ENCODE results near the gene EEIG1. TPM values are rescaled to one million over a fixed set of nuclear protein-coding genes. Genes with fewer than 3 reads are reported as not detected.

Gene EEIG1
- total and polyA plus RNA-seq, 2 experiments from 2014 or later, result 11.2 to 22.4 TPM

GRCh38 chr9:127959841-127960409 is 20.9 kb downstream of the EEIG1 start (continued):
- TF ChIP-seq, protein P1, sequence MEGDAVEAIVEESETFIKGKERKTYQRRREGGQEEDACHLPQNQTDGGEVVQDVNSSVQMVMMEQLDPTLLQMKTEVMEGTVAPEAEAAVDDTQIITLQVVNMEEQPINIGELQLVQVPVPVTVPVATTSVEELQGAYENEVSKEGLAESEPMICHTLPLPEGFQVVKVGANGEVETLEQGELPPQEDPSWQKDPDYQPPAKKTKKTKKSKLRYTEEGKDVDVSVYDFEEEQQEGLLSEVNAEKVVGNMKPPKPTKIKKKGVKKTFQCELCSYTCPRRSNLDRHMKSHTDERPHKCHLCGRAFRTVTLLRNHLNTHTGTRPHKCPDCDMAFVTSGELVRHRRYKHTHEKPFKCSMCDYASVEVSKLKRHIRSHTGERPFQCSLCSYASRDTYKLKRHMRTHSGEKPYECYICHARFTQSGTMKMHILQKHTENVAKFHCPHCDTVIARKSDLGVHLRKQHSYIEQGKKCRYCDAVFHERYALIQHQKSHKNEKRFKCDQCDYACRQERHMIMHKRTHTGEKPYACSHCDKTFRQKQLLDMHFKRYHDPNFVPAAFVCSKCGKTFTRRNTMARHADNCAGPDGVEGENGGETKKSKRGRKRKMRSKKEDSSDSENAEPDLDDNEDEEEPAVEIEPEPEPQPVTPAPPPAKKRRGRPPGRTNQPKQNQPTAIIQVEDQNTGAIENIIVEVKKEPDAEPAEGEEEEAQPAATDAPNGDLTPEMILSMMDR (conservative IDR thresholded peaks at IDR 0.05; ENCODE audit: low read depth in 2 of 2), result no peak
- TF ChIP-seq JUNB (IDR thresholded peaks at IDR 0.05; ENCODE audit: unreplicated experiment) (no peak), CREB1 (CRISPR knock-in tag; IDR thresholded peaks at IDR 0.05; ENCODE audit: low read depth) (no peak), ZNF114 (CRISPR knock-in tag; IDR thresholded peaks at IDR 0.05) (no peak), REST (IDR thresholded peaks at IDR 0.05; ENCODE audit: unreplicated experiment) (no peak), EZH2 (IDR thresholded peaks at IDR 0.05; ENCODE audit: low read depth, unreplicated experiment) (no peak), STAT1 (IDR thresholded peaks at IDR 0.05; ENCODE audit: unreplicated experiment) (no peak), NANOG (IDR thresholded peaks at IDR 0.05; ENCODE audit: borderline replicate concordance) (no peak), EZH2phosphoT487 (IDR thresholded peaks at IDR 0.05; ENCODE audit: unreplicated experiment) (no peak)

GRCh38 chr9:127959398-127959797 is 21.4 kb downstream of the EEIG1 start:
- TF ChIP-seq STAT1 (IDR thresholded peaks at IDR 0.05; ENCODE audit: unreplicated experiment), result no peak
- TF ChIP-seq, protein P1 (conservative IDR thresholded peaks at IDR 0.05; ENCODE audit: low read depth in 2 of 2), result no peak
- TF ChIP-seq EZH2 (IDR thresholded peaks at IDR 0.05; ENCODE audit: low read depth, unreplicated experiment), result no peak
- no peak for TF ChIP-seq REST (IDR thresholded peaks at IDR 0.05; ENCODE audit: unreplicated experiment)
- no peak for TF ChIP-seq ZNF331 (CRISPR knock-in tag; IDR thresholded peaks at IDR 0.05; ENCODE audit: low read depth)
- no peak for TF ChIP-seq EZH2phosphoT487 (IDR thresholded peaks at IDR 0.05; ENCODE audit: unreplicated experiment)
- TF ChIP-seq POLR2AphosphoS5 (IDR thresholded peaks at IDR 0.05; ENCODE audit: low read depth), result no peak
- TF ChIP-seq CREB1 (CRISPR knock-in tag; IDR thresholded peaks at IDR 0.05; ENCODE audit: low read depth), result no peak
- TF ChIP-seq, protein P2, sequence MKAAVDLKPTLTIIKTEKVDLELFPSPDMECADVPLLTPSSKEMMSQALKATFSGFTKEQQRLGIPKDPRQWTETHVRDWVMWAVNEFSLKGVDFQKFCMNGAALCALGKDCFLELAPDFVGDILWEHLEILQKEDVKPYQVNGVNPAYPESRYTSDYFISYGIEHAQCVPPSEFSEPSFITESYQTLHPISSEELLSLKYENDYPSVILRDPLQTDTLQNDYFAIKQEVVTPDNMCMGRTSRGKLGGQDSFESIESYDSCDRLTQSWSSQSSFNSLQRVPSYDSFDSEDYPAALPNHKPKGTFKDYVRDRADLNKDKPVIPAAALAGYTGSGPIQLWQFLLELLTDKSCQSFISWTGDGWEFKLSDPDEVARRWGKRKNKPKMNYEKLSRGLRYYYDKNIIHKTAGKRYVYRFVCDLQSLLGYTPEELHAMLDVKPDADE (IDR thresholded peaks at IDR 0.05), result no peak
- no peak for TF ChIP-seq ZNF114 (CRISPR knock-in tag; IDR thresholded peaks at IDR 0.05)
- Histone ChIP-seq H3K4me3 (no peak overlapping the region), H3K36me3 (ENCODE audit: insufficient read depth) (no peaks in the 10 kb centered on the region), H4K20me1 (replicated peaks; ENCODE audit: insufficient read depth) (peaks cover 22% of the 10 kb centered on the region), H3F3A (replicated peaks; ENCODE audit: low read depth) (0 out of 2 replicates have a peak, but pooled peaks cover 3% of the 10 kb centered on the region), H3K4me2 (no peak overlapping the region), H3K79me2 (replicated peaks; ENCODE audit: insufficient read depth) (peaks cover 96% of the 10 kb centered on the region), H3K4me1 (ENCODE audit: insufficient read depth) (peaks cover 19% of the 10 kb centered on the region), H3K9me2 (ENCODE audit: insufficient read depth) (no peaks in the 10 kb centered on the region), H3K27ac (ENCODE audit: low read depth) (no peak overlapping the region), H2AFZ (no peak overlapping the region), H3K27me3 (ENCODE audit: insufficient read depth) (no peaks in the 10 kb centered on the region)
- ATAC-seq (no peak), DNase-seq (ENCODE audit: low spot score) (no peak)
- no peak overlapping the region for H3K27ac Mint-ChIP-seq
- no peak overlapping the region for H3K4me3 Mint-ChIP-seq
- peaks cover 2% of the 10 kb centered on the region; the same call in 1 of the 3 replicates for H3K36me3 Mint-ChIP-seq (ENCODE audit: low read depth)
- peaks cover 22% of the 10 kb centered on the region for H3K27me3 Mint-ChIP-seq (ENCODE audit: insufficient read depth, low read depth, poor library complexity)
- H3K9me3 Mint-ChIP-seq, result no peaks in the 10 kb centered on the region
- peaks cover 53% of the 10 kb centered on the region for H3K4me1 Mint-ChIP-seq
